22Rv1 (cell line): ENCODE results near the gene PPM1L.

Experiments
- CTCF ChIP-seq: fragments of 450-650 bp; IDR thresholded peaks from 2 replicates; pipeline ENCODE4 v1.5.1; 2017; ENCODE audit warnings: mild to moderate bottlenecking
- ZFX ChIP-seq: fragments of 450-650 bp; IDR thresholded peaks from 2 replicates; pipeline ENCODE4 v1.6.1; 2017; ENCODE audit warnings: antibody characterized with exemption, borderline replicate concordance

- no peak for TF ChIP-seq CTCF
- no peak for TF ChIP-seq ZFX
Measured at GRCh38 chr3:161101609-161102008, 345.6 kb downstream of the PPM1L start.
